Measurements from ENCODE around the gene SLC39A11.
"Not testable (repeated sequence)": the region's sequence is repeated elsewhere in the genome, so short reads cannot be mapped to it uniquely, and the experiment has no call there.

The SLC39A11 gene

GRCh38 chr17:72903522-72903921, 189.0 kb downstream of the SLC39A11 start:
- DNase-seq, result no peak

DNA sequence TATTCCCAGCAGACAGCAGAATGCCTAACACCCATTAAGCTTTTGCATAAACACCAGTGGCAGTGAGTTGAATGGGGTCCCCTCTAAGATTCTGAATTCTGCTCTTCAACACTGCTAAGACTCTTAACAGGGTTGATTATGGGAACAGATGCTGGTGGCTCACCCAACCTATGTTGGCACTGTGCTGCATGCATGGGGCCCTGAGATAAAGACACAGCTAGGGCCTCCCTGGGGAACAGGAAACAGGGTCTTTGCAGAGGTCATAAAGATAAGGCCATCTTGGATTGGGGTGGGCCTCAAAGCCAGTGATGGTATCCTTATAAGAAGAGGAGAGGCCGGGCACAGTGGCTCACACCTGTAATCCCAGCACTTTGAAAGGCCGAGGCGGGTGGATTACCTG, 190.8 kb downstream of the SLC39A11 start:
- DNase-seq, result no peak

GRCh38 chr17:72901083-72901482, 191.4 kb downstream of the SLC39A11 start:
- no peak for DNase-seq

DNA sequence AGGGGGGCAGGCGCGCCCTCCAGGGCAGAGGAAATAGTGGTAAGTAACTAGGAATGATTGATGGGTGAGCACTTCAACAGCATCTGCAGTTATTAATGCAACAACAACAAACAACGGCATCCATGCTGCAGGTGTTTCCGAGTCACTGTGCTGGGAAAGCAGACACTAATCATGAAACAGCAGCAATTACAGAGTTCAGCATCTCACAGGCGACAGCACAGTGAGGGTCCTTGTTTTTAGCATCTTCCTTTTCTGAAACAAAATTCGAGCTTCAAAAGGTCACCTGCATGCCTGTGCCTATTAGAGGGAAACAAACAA, 191.9 kb downstream of the SLC39A11 start:
- DNase-seq, result no peak

DNA sequence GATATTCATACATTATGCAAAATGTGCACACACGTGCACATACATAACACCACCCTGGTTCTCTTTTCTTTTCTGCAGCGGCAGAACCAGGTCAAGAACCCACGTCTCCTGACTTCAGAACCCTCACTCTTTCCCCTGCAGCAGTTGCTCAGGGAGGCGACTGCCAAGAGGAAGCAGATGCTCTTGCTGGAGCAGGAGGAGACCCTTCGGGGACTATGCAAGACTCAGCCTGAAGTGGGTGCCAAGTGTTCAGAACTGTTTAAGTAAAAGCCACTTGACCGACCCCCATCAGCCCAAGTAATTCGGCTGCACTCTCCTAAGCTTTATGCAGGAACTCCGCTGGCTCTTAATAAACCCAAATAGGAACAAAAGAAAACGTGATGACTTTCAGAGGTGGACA, 193.8 kb downstream of the SLC39A11 start:
- DNase-seq, result no peak

- not testable (repeated sequence) for DNase-seq
Measured at GRCh38 chr17:72896288-72896687, 196.2 kb downstream of the SLC39A11 start.

DNA sequence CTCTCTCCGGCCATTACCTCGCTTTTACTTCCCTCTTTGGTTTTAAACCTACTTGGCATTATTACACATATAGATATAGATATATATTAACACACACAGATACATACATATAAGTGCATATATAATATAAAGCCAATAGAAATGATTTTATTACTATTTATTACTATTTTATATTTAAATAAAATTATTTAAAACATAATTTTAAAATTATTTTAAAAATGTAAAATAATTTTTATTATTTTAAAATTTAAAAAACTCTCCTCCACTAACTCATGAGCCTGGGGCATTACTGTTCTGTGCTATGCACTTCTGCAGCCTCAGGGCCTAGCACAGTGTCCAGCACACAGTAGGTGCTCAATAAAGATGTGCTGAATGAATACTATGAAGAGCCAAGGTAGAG, 200.9 kb downstream of the SLC39A11 start:
- DNase-seq, result no peak

- peak; percentile 69 for DNase-seq
Measured at GRCh38 chr17:72890711-72891110, 201.8 kb downstream of the SLC39A11 start.

GRCh38 chr17:72887917-72888316, 204.6 kb downstream of the SLC39A11 start:
- DNase-seq, result peak; percentile 15

- DNase-seq, result no peak
Measured at GRCh38 chr17:72887322-72887721, 205.2 kb downstream of the SLC39A11 start.

DNA sequence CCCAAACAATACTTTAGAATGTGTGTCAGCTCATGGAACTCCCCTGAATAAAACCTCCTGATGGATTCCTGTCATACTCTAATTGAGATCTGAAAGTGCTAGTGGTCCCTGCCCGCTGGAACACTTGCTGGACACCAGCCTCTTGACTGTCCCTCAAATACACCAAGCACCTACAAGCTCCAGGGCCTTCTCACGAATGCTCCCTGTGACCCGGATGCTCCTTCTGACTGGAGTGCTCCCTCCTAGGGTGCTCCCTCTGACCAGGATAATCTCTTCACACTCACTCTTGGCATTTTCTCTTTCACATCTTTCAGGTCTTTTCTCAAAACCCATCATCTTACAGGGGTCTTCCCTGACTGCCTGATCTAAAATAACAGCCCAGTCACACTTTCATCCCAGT, 205.9 kb downstream of the SLC39A11 start:
- DNase-seq, result no peak

GRCh38 chr17:72884066-72884465, 208.4 kb downstream of the SLC39A11 start:
- DNase-seq, result no peak

DNA sequence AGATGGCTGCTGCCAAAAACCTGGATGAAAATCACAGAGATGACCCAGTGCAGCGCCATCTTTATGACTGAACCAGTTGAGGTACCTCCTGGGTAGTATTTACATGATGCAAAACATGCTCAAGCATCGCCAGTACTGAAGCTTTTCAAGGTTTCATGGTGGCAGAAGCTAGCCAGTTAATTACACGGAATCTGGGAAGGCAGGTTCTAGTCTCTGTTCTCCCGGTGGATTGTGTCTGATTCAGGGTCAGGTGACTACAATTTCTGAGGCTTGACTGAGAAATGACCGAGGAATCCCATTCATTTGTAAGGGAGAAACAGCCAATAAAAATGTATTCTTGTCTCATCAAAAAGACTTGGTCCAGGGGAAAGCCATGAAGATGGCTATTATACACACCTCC, 209.1 kb downstream of the SLC39A11 start:
- DNase-seq, result no peak

DNA sequence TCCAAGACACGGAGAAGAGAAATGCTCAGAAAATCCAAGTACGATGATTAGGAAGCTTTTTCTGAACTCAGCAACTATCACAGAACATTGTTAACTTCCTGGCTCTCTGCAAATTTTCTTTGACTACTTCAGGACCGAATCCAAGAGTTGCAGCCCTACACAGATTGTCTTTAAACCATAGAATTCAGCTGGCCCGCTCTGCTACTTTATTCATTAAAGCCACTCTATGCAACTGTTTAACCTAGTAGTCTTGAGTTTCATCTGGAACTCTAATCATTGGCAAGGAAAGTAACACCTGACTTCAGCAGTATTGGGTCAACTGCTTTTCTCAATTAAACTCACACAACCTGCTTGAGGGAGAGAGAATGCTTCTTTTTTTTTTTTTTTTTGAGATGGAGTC, 210.1 kb downstream of the SLC39A11 start:
- DNase-seq, result no peak

- DNase-seq, result no peak
Measured at GRCh38 chr17:72879877-72880276, 212.6 kb downstream of the SLC39A11 start.

DNA sequence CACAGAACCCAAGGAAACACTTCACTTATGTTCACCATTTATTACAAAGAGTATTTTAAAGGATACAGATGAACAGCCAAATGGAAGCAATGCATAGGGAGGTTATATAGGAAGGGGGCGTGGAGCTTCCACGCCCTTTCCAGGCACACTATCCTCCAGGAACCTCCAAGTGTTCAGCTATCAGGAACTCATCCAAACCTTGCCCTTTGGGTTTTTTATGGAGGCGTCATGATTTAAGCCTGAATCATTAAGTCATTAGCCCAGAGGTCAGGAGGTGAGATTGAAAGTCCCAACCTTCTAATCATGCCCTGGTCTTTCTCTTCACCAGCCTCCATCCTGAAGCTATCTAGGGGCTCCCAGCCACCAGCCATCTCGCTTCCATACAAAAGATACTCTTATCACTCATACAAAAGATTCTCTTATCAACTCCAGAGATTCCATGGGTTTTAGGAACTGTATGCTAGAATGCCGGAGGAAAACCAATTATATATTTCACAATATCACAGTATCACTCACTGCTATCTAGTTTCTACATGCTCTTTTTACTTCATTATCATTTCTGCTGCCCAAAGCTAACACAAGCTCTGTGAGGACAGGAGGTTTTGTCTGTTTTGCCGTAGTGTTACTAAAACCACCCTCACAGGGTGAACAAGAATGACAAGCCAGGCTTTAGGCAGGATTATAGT, 213.4 kb downstream of the SLC39A11 start:
- DNase-seq, result no peak

DNA sequence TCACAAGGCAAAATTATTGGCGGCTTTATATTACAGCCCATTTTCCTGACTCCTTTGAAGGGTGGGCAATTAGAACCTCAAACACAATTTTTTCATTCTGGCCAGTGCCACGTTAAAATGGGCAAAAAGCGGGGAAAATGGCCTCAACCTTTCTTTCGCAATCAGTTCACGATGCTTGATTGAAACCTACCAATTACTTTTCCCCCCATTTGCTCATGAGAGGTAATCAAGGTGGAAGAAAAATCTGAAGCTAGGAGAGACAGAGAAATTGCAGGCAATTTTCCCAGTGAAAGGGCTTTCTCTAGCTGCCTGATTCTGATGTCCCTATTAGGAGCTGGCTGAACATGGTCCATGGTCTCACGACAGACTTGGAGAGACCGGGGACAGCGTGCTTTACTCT, 215.1 kb downstream of the SLC39A11 start:
- DNase-seq, result no peak

- DNase-seq, result no peak
Measured at GRCh38 chr17:72876413-72876812, 216.1 kb downstream of the SLC39A11 start.

- no peak for DNase-seq
Measured at GRCh38 chr17:72875361-72875760, 217.1 kb downstream of the SLC39A11 start.

GRCh38 chr17:72872396-72872795, 220.1 kb downstream of the SLC39A11 start:
- DNase-seq, result no peak

GRCh38 chr17:72870367-72870985, 222.0 kb downstream of the SLC39A11 start:
- no peak for DNase-seq

- DNase-seq, result no peak
Measured at GRCh38 chr17:72869630-72870029, 222.9 kb downstream of the SLC39A11 start.

DNA sequence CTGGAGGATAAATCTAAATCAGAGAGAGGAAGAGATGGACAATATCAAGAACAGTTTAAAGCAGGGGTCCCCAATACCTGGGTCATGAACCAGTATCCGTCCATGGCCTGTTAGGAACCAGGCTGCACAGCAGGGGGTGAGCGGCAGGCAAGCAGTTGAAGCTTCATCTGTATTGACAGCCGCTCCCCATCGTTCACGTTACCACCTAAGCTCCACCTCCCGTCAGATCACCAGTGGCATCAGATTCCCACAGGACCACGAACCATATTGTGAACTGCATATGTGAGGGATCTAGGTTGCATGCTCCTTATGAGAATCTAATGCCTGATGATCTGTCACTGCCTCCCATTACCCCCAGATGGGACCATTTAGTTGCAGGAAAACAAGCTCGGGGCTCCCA, 226.5 kb downstream of the SLC39A11 start:
- DNase-seq, result no peak

DNA sequence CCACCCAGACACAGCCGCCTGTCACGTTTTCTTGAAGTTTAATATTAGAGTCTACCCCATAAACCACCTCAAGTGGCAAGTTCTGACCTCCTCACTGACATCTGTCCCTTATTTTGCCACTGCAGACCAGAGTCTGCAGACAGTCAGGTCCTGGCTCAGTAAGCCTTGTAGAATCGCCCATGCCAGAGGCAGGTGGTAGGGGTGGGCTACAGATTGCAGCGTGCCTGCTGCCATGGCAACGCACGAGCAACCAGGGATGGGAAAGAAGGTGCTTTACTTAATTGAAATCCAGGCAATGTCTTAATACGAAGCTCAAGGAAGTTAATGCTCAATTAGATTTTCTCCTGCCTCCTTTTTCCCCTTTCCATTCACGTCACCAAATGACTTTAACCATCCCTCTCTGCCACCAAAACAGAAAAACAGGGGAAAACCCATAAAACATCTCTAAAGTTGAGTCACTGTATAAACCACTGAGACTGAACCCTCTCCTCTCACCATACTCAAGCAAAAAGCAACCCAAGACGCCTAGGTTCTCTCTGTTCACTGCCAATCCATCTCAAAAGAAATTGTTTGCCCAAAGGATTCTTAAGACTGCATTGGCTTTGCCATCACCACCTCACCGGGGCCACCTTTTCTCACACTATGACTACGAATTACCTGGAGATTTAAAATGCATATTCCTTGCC, 228.8 kb downstream of the SLC39A11 start:
- DNase-seq, result no peak
